OCI-LY7 (cell line): Measurements from ENCODE around the gene MYL6. TPM values are rescaled to one million over a fixed set of nuclear protein-coding genes. Genes with fewer than 3 reads are reported as not detected.

ENCODE experiments used
- BruUV-seq: library from RNA; stranded (reverse); fragments of 400-500 nt; replicated peaks from 2 replicates; lab custom pipeline; 2021; lab: Mats Ljungman, UMichigan
- CTCF ChIA-PET: fragments of 300-600 bp; sonication (Branson Sonifier 250); formaldehyde crosslinking; loops from one replicate; lab custom pipeline; 2022; ENCODE audit warnings: antibody characterized with exemption; ENCODE audit not compliant: unreplicated experiment; lab: Charles Lee
- POLR2A ChIA-PET: fragments of 300-600 bp; sonication (Branson Sonifier 250); formaldehyde crosslinking; loops from one replicate; lab custom pipeline; 2022; ENCODE audit warnings: antibody characterized with exemption; lab: Charles Lee
- DNase-seq: peaks from one replicate; pipeline ENCODE4 v3.0.0-alpha.2; 2015; ENCODE audit warnings: low spot score
- H2AFZ ChIP-seq: fragments of 200-600 bp; sonication (generic), shearing (Covaris generic); 2 replicates; pipeline ENCODE4 v1.6.1; 2014; ENCODE audit warnings: mild to moderate bottlenecking, antibody characterized with exemption, low read length, moderate library complexity
- H3K27ac ChIP-seq: fragments of 200-600 bp; sonication (generic); 2 replicates; pipeline ENCODE4 v1.5.1; 2014; ENCODE audit warnings: mixed run types, low read depth, mild to moderate bottlenecking, moderate library complexity, low read length, inconsistent platforms; ENCODE audit not compliant: poor library complexity, severe bottlenecking
- H3K36me3 ChIP-seq: fragments of 200-600 bp; sonication (generic); 2 replicates; pipeline ENCODE4 v1.6.1; 2014; ENCODE audit warnings: mild to moderate bottlenecking, antibody characterized with exemption, low read length, moderate library complexity, mixed read lengths; ENCODE audit not compliant: insufficient read depth
- H3K4me1 ChIP-seq: fragments of 200-600 bp; sonication (generic); 2 replicates; pipeline ENCODE4 v1.5.1; 2014; ENCODE audit warnings: mild to moderate bottlenecking, low read length; ENCODE audit not compliant: insufficient read depth, poor library complexity, severe bottlenecking
- H3K4me2 ChIP-seq: fragments of 200-600 bp; sonication (generic); 2 replicates; pipeline ENCODE4 v1.6.1; 2014; ENCODE audit warnings: mild to moderate bottlenecking, low read length
- H3K4me3 ChIP-seq: fragments of 200-600 bp; sonication (generic); 2 replicates; pipeline ENCODE4 v1.5.1; 2014; ENCODE audit warnings: mild to moderate bottlenecking, low read depth, low read length; ENCODE audit not compliant: poor library complexity, severe bottlenecking
- H3K79me2 ChIP-seq: fragments of 200-600 bp; sonication (generic); 2 replicates; pipeline ENCODE4 v1.6.1; 2016; ENCODE audit warnings: low read depth, mild to moderate bottlenecking, low read length, moderate library complexity, mixed read lengths; ENCODE audit not compliant: insufficient read depth
- H3K9me2 ChIP-seq: fragments of 200-600 bp; sonication (generic); 2 replicates; pipeline ENCODE4 v1.6.1; 2016; ENCODE audit warnings: mild to moderate bottlenecking, low read length, mixed read lengths; ENCODE audit not compliant: insufficient read depth
- H3K9me3 ChIP-seq: fragments of 200-600 bp; sonication (generic); 2 replicates; pipeline ENCODE4 v1.6.1; 2014; ENCODE audit warnings: mild to moderate bottlenecking, mixed run types, low read length, mixed read lengths
- H4K20me1 ChIP-seq: fragments of 200-600 bp; sonication (generic); 2 replicates; pipeline ENCODE4 v1.6.1; 2014; ENCODE audit warnings: mild to moderate bottlenecking, antibody characterized with exemption, low read length, moderate library complexity, mixed read lengths; ENCODE audit not compliant: insufficient read depth
- CTCF ChIP-seq: fragments of 200-600 bp; sonication (generic); conservative IDR thresholded peaks from 2 replicates; pipeline ENCODE4 v1.5.1; 2014; ENCODE audit warnings: mild to moderate bottlenecking, antibody characterized with exemption, low read length, moderate library complexity, mixed read lengths
- EZH2phosphoT487 ChIP-seq: fragments of 200-600 bp; sonication (generic); IDR thresholded peaks from 2 replicates; pipeline ENCODE4 v1.6.1; 2018; ENCODE audit warnings: low read depth, borderline replicate concordance, mild to moderate bottlenecking, mixed run types, antibody characterized with exemption, low read length, moderate library complexity, mixed read lengths
- intact Hi-C: fragments of 100-400 bp; cut with micrococcal nuclease; formaldehyde crosslinking; loops from one replicate; pipeline ENCODE4 v1.10.0; 2022; ENCODE audit not compliant: unreplicated experiment
- total RNA-seq, 2 experiments: library from RNA; depleted of rRNA in 1 of 2; stranded (reverse); fragments of >200 nt in 1 of 2; shearing (Covaris generic) in 1 of 2; gene quantifications; 2 replicates each; pipeline ENCODE4 v1.2.3, GENCODE V29; 2014 to 2022

The MYL6 gene
- total RNA-seq, 2 experiments from 2014 or later, result 468 to 574 TPM

DNA sequence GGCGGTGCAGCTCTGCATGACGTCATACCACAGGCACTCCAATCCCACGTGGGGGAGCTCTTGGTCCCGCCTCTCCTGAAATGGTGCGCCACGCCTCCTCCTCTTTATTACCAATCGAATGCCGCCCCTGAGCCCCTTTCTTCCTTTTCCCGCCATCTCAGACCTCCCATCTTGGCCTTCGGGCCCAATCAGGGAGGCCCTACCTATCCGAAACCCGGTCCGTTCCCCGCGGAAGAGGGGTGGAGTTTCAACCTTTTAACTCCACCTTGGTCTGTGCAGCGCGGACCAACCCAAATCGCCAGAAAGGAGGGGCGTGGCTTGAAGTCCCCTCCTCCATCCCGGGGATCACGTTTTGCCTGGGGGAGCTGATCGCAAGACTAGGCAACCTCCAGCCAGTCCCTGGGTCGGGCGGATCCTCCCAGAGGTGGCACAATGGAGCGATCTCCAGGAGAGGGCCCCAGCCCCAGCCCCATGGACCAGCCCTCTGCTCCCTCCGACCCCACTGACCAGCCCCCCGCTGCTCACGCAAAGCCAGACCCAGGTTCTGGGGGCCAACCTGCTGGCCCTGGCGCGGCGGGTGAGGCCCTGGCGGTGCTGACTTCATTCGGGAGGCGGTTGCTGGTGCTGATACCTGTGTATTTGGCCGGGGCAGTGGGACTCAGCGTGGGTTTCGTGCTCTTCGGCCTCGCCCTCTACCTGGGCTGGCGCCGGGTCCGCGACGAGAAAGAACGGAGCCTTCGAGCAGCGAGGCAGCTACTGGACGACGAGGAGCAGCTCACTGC is 30.1 kb upstream of the MYL6 start, which contains the start of gene ESYT1:
Gene ESYT1 (plus strand): TSS at position 380 of the 782 bp plus-strand sequence. CDS start 53 bp downstream, at position 433.
- Histone ChIP-seq H2AFZ (peak within 1 kb of the TSS; percentile 31; the same call in 1 of the 2 replicates), H3K4me2 (peak within 1 kb of the TSS; percentile 92), H3K9me3 (0 out of 2 replicates have a peak, but pooled peaks cover 10% of the 10 kb centered on the region), H3K4me3 (peak within 1 kb of the TSS; percentile 83), H3K4me1 (peaks cover 48% of the 10 kb centered on the region), H3K9me2 (no peaks in the 10 kb centered on the region), H3K36me3 (peaks cover 32% of the 10 kb centered on the region), H3K27ac (peak within 1 kb of the TSS; percentile 96), H4K20me1 (no peaks in the 10 kb centered on the region), H3K79me2 (peaks cover 18% of the 10 kb centered on the region; the same call in 1 of the 2 replicates)
- BruUV-seq, result TSS peak; percentile 33
- POLR2A ChIA-PET, result interaction anchor here (0.9 to 3.8 kb wide), 14 partner anchors 10 to 389 kb away, joined by 3 to 32 read pairs (median 4); partner anchors contain the start of genes MYL6, MYL6B, PA2G4 and RPL41
- DNase-seq, result peak; percentile 100
- CTCF ChIA-PET, result interaction anchor here (0.6 to 1.5 kb wide), 5 partner anchors 8 to 232 kb away, joined by 3 to 5 read pairs (median 3); partner anchors contain the start of genes RNF41, STAT2 and ZC3H10
- TF ChIP-seq EZH2phosphoT487, result no peak
- TF ChIP-seq CTCF, result no peak
- intact Hi-C loops, result loop anchor here (5.0 kb wide), 1 partner anchor 319 kb away; the partner anchor contains the start of gene TIMELESS

- BruUV-seq, result no TSS peak
- Histone ChIP-seq H3K4me2 (peak overlapping the region; percentile 86), H3K4me1 (peaks cover 48% of the 10 kb centered on the region), H3K9me3 (0 out of 2 replicates have a peak, but pooled peaks cover 10% of the 10 kb centered on the region), H3K36me3 (peaks cover 38% of the 10 kb centered on the region), H3K4me3 (peak overlapping the region; percentile 83), H4K20me1 (no peaks in the 10 kb centered on the region), H3K9me2 (no peaks in the 10 kb centered on the region), H3K79me2 (peaks cover 18% of the 10 kb centered on the region; the same call in 1 of the 2 replicates), H2AFZ (no peak overlapping the region), H3K27ac (peak overlapping the region; percentile 62)
- intact Hi-C loops, result loop anchor here (5.0 kb wide), 1 partner anchor 319 kb away; the partner anchor contains the start of gene TIMELESS
- TF ChIP-seq CTCF (no peak), EZH2phosphoT487 (no peak)
- CTCF ChIA-PET, result interaction anchor here (0.6 kb wide), 1 partner anchor 232 kb away, joined by 4 read pairs; the partner anchor contains the start of gene STAT2
- POLR2A ChIA-PET, result interaction anchor here (0.9 to 3.8 kb wide), 11 partner anchors 11 to 390 kb away, joined by 3 to 32 read pairs (median 4); partner anchors contain the start of genes MYL6, MYL6B, PA2G4 and RPL41
- DNase-seq, result no peak
These were observed 29.4 kb upstream of the MYL6 start for GRCh38 chr12:56128670-56129205.
